Suprapubic skin (tissue), 4 donors: ENCODE data around the gene GABRQ. TPM values are rescaled to one million over a fixed set of nuclear protein-coding genes. Genes with fewer than 3 reads are reported as not detected.

Experiments used
- DNase-seq, 2 donors: peaks; one replicate each; pipeline ENCODE4 v3.0.0-alpha.2; 2019; ENCODE audit warnings: low spot score in 2 of 2
- H3K27ac ChIP-seq: fragments of 200-600 bp; sonication (generic); one replicate; pipeline ENCODE4 v1.5.1; 2019
- H3K27me3 ChIP-seq: fragments of 200-600 bp; sonication (generic); one replicate; pipeline ENCODE4 v1.5.1; 2019
- H3K36me3 ChIP-seq: fragments of 200-600 bp; sonication (generic); one replicate; pipeline ENCODE4 v1.5.1; 2019
- H3K4me1 ChIP-seq: fragments of 200-600 bp; sonication (generic); one replicate; pipeline ENCODE4 v1.5.1; 2019
- H3K4me3 ChIP-seq: fragments of 200-600 bp; sonication (generic); one replicate; pipeline ENCODE4 v1.5.1; 2019; ENCODE audit warnings: mild to moderate bottlenecking
- H3K9me3 ChIP-seq: fragments of 200-600 bp; sonication (generic); one replicate; pipeline ENCODE4 v1.5.1; 2019
- EP300 ChIP-seq: sonication (generic); formaldehyde crosslinking; IDR thresholded peaks from one replicate; pipeline ENCODE4 v1.6.1; 2017; ENCODE audit warnings: antibody characterized with exemption
- POLR2A ChIP-seq, 2 donors: fragments of 450-650 bp; IDR thresholded peaks; one replicate each; pipeline ENCODE4 v1.6.1; 2017; ENCODE audit warnings: antibody characterized with exemption in 2 of 2, mild to moderate bottlenecking in 2 of 2, moderate library complexity in 2 of 2
- POLR2AphosphoS5 ChIP-seq, 3 donors: sonication (generic); formaldehyde crosslinking; IDR thresholded peaks; one replicate each; pipeline ENCODE4 v1.6.1; 2017; ENCODE audit warnings: antibody characterized with exemption in 3 of 3
- WGBS: methylation state at CpG from one replicate; pipeline ENCODE4 v1.1.5; 2018; 5-methylcytosine and 5-hydroxymethylcytosine counted together
- total RNA-seq, 4 donors: library from RNA; depleted of rRNA; stranded (reverse); fragments of >200 nt; gene quantifications; one replicate each; pipeline ENCODE4 v1.1.0, GENCODE V29; 2016
- TF ChIP-seq, protein P1 (sequence below), 2 donors: fragments of 200-600 bp in 1 of 2; fragments of 450-650 bp in 1 of 2; sonication (generic) in 1 of 2; IDR thresholded peaks; one replicate each; pipeline ENCODE4 v1.5.1; 2016 to 2019; ENCODE audit warnings: antibody characterized with exemption in 2 of 2, mild to moderate bottlenecking in 1 of 2, moderate library complexity in 1 of 2

Gene GABRQ
- total RNA-seq, 4 donors from 2014 or later: 0.10 to 0.45 (median 0.34) TPM; not detected in 1

DNA sequence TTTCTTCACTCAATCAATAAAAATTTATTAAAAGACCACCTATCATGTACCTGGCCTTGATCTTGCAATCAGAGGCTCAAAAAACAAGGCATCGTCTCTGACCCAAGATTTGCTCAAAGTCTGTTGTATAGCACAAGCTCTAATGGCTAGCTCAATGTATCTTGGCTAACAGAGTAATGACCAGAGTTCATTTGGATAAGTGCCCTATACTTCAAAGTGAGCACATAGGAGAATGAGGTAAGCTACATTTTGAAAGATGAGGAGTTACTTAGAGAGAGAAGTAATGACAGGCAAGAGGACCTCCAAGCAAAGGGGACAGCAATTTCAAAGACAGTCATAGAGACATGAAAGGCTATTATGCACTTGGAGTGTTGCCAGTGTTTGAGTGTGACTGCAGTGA, 22.9 kb upstream of the GABRQ start:
- no peaks in the 10 kb centered on the region for H3K9me3 ChIP-seq
- H3K36me3 ChIP-seq: no peaks in the 10 kb centered on the region
- H3K27ac ChIP-seq: no peak overlapping the region
- no peak overlapping the region for H3K4me3 ChIP-seq
- WGBS: 73% methylated on average over 1 of the region's 1 CpG
- H3K4me1 ChIP-seq: no peaks in the 10 kb centered on the region
- no peaks in the 10 kb centered on the region for H3K27me3 ChIP-seq
- TF ChIP-seq EP300 (no peak), POLR2AphosphoS5 (IDR thresholded peaks at IDR 0.05) (no peak), POLR2A (IDR thresholded peaks at IDR 0.05) (no peak)
- TF ChIP-seq, protein P1, sequence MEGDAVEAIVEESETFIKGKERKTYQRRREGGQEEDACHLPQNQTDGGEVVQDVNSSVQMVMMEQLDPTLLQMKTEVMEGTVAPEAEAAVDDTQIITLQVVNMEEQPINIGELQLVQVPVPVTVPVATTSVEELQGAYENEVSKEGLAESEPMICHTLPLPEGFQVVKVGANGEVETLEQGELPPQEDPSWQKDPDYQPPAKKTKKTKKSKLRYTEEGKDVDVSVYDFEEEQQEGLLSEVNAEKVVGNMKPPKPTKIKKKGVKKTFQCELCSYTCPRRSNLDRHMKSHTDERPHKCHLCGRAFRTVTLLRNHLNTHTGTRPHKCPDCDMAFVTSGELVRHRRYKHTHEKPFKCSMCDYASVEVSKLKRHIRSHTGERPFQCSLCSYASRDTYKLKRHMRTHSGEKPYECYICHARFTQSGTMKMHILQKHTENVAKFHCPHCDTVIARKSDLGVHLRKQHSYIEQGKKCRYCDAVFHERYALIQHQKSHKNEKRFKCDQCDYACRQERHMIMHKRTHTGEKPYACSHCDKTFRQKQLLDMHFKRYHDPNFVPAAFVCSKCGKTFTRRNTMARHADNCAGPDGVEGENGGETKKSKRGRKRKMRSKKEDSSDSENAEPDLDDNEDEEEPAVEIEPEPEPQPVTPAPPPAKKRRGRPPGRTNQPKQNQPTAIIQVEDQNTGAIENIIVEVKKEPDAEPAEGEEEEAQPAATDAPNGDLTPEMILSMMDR (IDR thresholded peaks at IDR 0.05): no peak
- DNase-seq: no peak

DNA sequence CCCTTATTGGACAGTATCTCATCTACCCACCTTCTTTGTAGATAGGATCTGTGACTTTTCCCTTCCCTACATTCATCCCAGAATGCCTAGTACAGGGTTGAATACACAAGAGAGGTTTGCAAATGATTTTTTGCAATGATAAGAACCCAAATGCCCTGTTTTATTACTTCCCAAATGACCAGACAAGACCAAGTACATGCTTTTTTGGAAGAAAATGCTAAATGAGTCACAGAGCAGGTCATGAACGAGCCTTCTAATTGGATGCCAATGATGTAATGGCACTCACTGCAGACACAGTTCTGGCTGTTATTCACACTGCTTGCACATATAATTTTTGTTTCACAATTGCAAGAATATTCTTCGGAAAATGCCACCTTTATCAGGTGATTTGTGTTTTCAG, 17.8 kb upstream of the GABRQ start:
- H3K27me3 ChIP-seq: no peaks in the 10 kb centered on the region
- H3K4me1 ChIP-seq: no peaks in the 10 kb centered on the region
- H3K36me3 ChIP-seq: no peaks in the 10 kb centered on the region
- TF ChIP-seq, protein P1 (IDR thresholded peaks at IDR 0.05): no peak
- TF ChIP-seq POLR2AphosphoS5 (IDR thresholded peaks at IDR 0.05) (no peak), EP300 (no peak), POLR2A (IDR thresholded peaks at IDR 0.05) (no peak)
- WGBS: 32% methylated on average over 2 of the region's 2 CpGs
- H3K9me3 ChIP-seq: no peaks in the 10 kb centered on the region
- H3K4me3 ChIP-seq: no peak overlapping the region
- DNase-seq: no peak
- no peak overlapping the region for H3K27ac ChIP-seq

DNA sequence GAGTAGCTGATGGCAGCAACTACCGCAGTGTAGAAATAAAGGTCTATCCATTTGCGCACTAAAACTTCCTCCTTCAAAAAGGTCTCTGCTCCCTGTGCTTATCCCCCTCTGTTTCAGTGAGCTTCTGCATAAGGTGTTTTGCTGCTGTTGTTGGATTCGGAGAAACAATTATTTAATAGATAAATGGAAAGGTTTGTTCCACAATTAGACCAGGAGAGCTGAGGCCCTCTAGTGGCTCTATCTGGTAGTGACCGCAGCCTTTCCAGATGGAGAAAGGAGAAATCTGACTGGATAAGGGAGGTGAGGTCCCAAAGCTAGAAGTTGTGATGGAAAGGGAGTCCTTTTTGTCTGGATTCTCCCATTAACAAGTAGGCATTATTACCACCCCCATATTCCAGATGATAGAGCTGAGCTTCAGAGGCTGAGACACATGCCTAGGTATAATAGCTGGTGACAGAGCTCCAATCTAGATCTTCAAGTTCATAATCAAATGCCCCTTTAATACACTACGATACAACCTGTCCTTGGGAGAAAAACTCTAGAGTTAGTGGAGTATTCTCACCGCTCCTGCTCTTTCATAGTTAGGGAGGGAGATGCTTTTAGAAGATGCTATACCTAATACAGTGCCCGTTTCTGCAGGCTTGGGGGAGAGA, 5.1 kb upstream of the GABRQ start:
- TF ChIP-seq POLR2A (IDR thresholded peaks at IDR 0.05): no peak
- TF ChIP-seq, protein P1 (IDR thresholded peaks at IDR 0.05): peak; percentile 35 to 72

DNA sequence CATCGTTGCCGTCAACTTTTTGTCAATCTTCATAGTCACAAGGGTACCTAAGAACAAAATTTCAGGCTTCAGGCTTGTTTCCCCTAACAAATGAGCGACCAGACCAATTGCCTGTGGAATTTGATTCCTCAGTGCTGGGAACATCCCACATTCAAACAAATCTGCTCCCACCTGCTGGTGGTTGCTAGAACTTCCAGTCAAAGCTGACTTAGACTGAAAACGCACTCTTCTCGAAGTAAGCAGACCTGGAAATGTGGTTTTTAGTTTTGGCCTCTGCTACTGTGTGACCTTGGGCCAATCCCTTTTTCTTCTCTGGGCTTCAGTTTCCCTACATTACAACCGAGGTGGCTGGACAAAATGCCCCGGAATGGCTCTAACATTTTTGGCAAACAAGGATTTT, 1.8 kb upstream of the GABRQ start:
- H3K4me3 ChIP-seq: no peak overlapping the region
- H3K4me1 ChIP-seq: peaks cover 7% of the 10 kb centered on the region
- no peak overlapping the region for H3K27ac ChIP-seq
- no peaks in the 10 kb centered on the region for H3K9me3 ChIP-seq
- WGBS: 17% methylated on average over 7 of the region's 7 CpGs
- TF ChIP-seq, protein P1 (IDR thresholded peaks at IDR 0.05): peak in 1 of 2 donors; percentile 36
- TF ChIP-seq POLR2AphosphoS5 (IDR thresholded peaks at IDR 0.05): no peak
- no peak for TF ChIP-seq EP300
- no peak for TF ChIP-seq POLR2A (IDR thresholded peaks at IDR 0.05)
- H3K27me3 ChIP-seq: peaks cover 17% of the 10 kb centered on the region
- DNase-seq: no peak
- no peaks in the 10 kb centered on the region for H3K36me3 ChIP-seq

More for the DNA sequence above, 5.1 kb upstream of the GABRQ start:
- DNase-seq: no peak
- Histone ChIP-seq H3K4me1 (no peaks in the 10 kb centered on the region), H3K36me3 (no peaks in the 10 kb centered on the region), H3K27ac (no peak overlapping the region), H3K4me3 (no peak overlapping the region), H3K9me3 (no peaks in the 10 kb centered on the region), H3K27me3 (peaks cover 6% of the 10 kb centered on the region)
- WGBS: 50% methylated on average over 7 of the region's 7 CpGs

DNA sequence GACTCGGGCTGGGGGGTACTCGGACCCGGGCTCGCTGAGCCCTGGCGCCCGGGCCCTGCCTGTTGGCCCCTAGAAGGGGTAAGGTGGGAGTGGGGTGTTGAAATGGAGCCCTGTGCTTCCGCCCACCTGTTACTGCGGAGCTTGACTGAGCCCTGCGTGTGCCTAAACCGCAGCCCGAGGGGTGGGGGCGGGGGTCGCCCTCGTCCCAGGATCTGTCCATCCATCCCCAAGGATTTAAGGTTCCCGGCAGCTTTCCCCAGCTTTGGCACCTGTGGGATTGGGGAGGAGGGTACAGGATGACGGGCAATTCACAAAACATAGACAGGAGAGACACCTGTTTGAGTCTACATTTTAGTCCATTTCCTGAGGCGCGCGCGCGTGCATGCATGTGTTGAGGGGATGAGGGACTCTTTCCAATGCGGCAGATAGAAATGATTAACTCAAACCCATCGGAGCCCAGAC, 779 bp downstream of the GABRQ start:
- Histone ChIP-seq H3K4me1 (peaks cover 7% of the 10 kb centered on the region), H3K27ac (no peak overlapping the region), H3K36me3 (no peaks in the 10 kb centered on the region), H3K4me3 (no peak overlapping the region), H3K9me3 (no peaks in the 10 kb centered on the region), H3K27me3 (peaks cover 17% of the 10 kb centered on the region)
- DNase-seq: no peak
- WGBS: 49% methylated on average over 19 of the region's 23 CpGs
- TF ChIP-seq, protein P1 (IDR thresholded peaks at IDR 0.05): no peak
- no peak for TF ChIP-seq POLR2AphosphoS5 (IDR thresholded peaks at IDR 0.05)
- TF ChIP-seq POLR2A (IDR thresholded peaks at IDR 0.05): no peak
- TF ChIP-seq EP300: no peak
